ENCODE data around the gene FNDC1.

FNDC1 gene

GRCh38 chr6:159161839-159162238, 7.4 kb upstream of the FNDC1 start:
- no peak for DNase-seq

DNA sequence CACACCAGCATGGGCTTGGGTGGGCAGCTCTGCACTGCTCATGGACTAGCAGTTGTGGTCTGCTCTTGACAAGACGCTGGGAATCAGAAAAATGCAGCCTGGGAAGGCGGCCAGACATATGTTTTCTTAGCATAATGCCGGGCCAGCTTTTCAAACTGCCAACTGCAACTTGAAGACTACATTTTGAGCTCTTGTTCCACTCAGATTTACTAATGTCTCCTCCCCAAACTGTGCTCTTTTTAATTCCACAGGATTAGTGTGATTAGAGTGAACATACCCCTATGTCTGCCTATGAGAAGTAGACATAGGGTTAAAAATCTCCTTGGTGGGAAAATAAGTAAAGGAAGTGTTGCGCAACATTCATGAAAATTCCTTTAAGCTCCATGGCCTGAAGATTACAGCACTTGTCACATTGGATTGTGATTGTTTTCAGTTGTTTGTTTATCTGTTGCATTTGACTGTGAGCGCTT, 5.3 kb upstream of the FNDC1 start:
- DNase-seq = peak; percentile 82

GRCh38 chr6:159168536-159169192, 536 bp upstream of the FNDC1 start:
- DNase-seq = peak; percentile 41

- DNase-seq = peak; percentile 63
Measured at GRCh38 chr6:159169557-159170332, 545 bp downstream of the FNDC1 start.

- DNase-seq = peak; percentile 48
Measured at GRCh38 chr6:159170333-159170672, 1.1 kb downstream of the FNDC1 start.

- peak; percentile 81 for DNase-seq
Measured at GRCh38 chr6:159170999-159171712, 2.0 kb downstream of the FNDC1 start.

DNA sequence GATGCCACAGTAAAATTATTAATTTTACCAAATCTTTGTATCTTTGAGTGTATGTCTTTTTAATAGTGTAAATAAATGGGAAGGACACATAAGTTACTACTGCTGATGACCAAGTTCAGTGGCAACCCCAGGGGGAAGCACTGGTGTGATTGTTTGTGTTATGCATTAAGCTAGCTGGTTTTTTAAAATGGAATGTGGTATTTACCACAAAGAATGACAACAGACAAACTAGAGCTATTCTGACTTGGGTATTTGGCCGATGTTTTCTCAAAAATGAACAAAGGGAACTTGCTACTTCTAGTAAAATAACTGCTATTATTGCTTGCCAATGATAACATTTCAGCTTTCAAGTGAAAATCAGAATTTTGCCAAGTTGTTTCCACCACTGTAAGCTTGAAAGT, 2.9 kb downstream of the FNDC1 start:
- DNase-seq = peak; percentile 81

- DNase-seq = peak; percentile 71
Measured at GRCh38 chr6:159174263-159174969, 5.2 kb downstream of the FNDC1 start.

GRCh38 chr6:159176913-159177312, 7.7 kb downstream of the FNDC1 start:
- no peak for DNase-seq

DNA sequence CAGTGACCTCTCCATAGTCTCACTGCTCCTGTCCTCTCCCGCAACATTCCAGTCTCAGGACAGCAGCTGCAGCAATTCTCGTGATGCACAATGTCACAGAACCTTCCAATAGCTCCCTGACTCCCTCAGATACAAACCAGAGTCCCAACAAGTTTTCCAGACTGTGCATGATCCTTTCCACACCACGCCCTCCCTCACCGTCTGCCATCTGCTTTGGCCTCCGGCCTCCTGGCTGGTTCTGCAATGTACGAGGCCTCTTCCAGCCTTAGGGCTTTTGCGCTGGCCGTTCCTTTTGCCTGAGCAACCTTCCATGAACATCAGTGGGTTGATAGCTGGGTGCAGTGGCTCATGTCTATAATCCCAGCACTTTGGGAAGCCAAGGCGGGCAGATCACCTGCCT, 9.6 kb downstream of the FNDC1 start:
- DNase-seq = no peak

DNA sequence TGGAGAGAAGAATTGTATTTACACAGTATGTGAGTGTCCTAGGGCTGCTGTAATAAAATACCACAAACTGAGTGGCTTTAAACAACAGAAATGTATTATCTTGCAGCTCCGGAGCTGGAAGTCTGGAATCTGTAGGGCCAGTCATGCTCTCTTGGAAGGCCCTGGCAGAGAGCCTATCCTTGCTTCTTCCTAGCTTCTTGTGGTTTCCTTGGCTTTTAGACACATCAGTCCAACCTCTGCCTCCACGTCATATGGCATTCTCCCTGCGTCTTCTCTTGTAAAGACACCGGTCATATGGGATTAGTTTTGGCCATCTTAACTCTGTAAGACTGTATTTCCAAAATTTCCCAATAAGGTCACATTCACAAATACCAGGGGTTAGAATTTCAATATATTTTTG, 10.8 kb downstream of the FNDC1 start:
- DNase-seq = peak; percentile 51

DNA sequence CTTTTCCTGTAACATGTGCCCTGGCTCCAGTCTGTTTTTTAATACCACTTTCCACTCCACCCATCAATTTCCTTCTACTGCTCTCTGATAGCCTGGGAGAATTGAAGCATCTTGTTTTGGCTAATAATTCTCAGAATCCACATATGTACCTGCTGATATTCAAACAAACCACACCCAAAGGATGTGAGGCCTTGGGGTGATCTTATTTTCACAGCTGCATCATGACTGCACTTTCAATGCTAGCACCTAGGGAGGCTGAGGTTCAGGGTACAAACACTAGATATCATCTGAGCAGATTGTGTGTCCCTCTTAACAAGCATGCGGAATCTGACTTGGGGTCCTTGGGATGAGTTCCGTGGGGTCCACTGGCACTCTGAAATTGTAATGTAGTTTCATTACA, 12.7 kb downstream of the FNDC1 start:
- no peak for DNase-seq

DNA sequence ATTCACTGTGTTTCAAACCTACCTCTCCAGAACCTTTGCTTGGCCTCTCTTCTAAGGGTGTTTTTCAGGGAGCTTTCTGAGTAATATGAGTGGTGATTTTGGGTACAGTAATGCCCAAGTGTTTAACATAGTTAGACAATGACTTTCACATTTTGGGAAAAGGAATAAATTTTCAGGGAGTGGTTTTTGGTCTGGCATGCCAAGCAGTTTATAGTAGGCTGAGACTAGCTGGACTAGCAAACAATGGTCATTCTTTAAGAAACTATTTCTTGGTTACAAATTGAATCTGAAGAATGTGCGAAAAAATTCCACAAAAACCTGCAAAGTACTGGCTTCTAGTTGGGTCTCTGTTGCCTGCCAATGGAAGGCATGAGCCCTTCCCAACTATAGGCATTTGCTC, 15.4 kb downstream of the FNDC1 start:
- DNase-seq = peak; percentile 60

GRCh38 chr6:159190460-159190859, 21.3 kb downstream of the FNDC1 start:
- no peak for DNase-seq

DNA sequence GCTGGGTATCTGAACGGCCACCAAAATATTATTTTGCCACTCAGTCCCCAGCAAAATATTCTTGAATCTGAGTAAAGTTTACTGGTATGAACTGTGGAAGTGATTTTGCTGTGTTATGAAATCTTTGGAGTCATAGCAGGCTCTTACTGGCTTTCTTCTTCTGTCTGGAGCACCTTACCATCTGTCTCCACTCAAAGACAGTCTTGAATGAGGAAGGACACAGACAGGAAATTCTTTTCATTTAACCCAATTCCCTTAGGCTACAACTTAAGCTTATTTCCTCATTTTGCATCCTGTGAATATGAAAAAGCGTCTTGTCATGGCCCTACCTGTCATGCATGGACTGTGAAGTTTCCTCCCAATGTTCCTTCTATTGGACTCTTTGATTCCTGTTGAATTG, 24.7 kb downstream of the FNDC1 start:
- peak; percentile 32 for DNase-seq

DNA sequence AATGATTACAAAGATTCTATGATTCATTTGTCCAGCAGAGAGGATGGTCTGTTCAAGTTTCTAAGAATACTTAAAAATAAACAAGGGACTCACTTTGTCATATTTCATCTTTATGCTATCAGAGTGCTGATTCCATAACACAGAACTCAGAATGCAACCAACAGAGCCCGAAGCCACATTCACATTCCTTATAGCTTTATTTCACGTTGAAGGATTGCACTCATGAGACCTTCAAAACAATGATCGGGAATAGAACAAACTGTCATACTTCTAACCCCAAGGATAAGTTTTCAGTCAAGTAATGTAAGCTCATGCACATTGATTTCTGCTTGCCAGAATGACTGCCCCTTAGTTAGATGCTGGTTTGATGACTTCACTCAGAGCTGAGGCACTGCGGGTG, 25.2 kb downstream of the FNDC1 start:
- peak; percentile 63 for DNase-seq

DNA sequence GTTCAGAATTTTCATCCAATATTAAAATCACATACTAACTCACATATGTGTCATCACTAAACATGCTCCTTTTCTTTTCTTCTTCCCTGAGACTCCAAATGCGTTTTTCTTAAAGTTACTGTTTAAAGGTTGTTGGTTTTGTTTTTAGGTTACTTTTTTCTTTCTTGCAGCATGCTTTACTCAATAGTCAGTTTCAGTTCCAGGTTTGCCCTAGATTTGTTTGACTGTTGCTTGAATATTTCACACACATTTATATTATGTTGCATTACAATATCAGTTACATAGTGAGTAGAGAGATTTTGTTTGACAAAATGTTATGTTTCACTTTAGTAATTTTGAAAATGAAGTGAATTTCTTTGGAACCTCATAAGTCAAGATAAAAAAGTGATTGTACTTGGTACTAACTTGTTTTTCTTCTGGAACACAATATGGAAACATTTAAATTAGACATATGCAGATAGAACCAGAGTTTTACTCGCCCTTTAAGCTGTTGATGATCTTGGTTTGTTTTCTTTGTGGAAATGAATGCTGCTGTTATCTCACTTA, 27.3 kb downstream of the FNDC1 start:
- no peak for DNase-seq

DNA sequence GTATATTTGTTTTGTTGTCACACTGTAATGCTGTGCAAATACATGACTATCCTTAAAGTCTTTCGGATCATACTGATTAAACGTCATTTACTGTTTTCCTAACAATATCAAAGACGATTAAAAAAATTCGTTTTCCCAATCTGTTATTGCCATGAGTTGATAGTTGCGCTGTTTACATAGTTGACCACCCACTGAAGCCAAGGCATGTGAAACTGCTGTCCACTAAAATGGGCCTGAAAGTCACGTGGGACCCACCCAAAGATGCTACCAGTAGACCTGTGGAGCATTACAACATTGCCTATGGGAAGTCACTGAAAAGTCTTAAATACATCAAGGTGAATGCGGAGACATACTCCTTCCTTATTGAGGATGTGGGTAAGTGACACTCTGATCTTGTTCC, 28.1 kb downstream of the FNDC1 start:
- no peak for DNase-seq

DNA sequence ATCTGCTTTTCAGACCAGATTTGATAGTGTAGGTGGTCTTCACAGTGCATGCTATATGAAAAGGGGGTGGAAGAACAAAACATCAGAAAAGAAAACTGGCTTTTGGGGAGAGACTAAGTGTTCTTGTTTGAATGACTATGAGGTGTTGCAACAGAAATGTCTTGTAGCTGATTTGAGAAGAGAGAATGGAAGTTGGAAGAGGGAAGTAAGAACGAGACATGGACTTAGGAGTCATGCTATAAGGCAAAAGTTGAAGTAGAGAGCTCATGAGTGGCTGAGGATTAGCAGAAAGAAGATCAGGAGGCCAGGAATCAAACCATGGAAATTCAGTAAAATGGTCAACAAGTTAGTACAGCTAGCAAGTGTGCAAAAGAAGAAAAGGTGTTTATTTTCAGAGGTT, 32.1 kb downstream of the FNDC1 start:
- DNase-seq = no peak

GRCh38 chr6:159203304-159204005, 34.3 kb downstream of the FNDC1 start:
- DNase-seq = peak; percentile 92

DNA sequence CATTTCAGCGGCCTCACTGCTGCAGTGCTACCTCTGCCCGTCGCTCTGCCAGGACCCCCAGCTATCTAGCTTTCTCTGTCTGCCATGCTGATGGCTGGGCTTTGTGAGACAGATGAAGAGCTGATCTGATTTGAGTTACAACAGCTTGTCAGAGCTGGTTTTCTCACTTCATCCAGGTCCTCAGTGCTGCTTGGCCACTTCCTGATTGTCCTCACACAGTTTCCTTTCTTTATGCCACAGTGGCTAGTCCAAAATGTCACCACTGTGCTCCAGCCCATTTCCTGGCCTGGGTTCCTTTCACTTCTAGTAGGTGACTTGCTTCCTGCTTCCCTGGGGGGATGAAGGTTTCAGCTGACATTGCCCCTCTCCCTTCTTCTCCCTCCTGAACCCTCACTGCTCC, 35.4 kb downstream of the FNDC1 start:
- DNase-seq = no peak

- DNase-seq = no peak
Measured at GRCh38 chr6:159212028-159212427, 42.8 kb downstream of the FNDC1 start.

Measured in fibroblast of skin of back (primary cell).